Lower lobe of right lung (tissue), 2 donors: ENCODE results near the gene DDX39A. TPM values are rescaled to one million over a fixed set of nuclear protein-coding genes. Genes with fewer than 3 reads are reported as not detected.

Experiments
- ATAC-seq, 2 donors: fragments of 200-7000 bp; cut with Tn5 transposase; one replicate each; pipeline ENCODE4 v1.9.1; 2020 to 2022; ENCODE audit warnings: mild to moderate bottlenecking in 2 of 2, moderate library complexity in 2 of 2
- DNase-seq: peaks from one replicate; pipeline ENCODE4 v3.0.0-alpha.2; 2020
- H3K27ac ChIP-seq: fragments of 200-600 bp; one replicate; pipeline ENCODE4 v1.8.0; 2022
- H3K27me3 ChIP-seq: fragments of 200-600 bp; one replicate; pipeline ENCODE4 v1.8.0; 2022; ENCODE audit warnings: low read depth
- H3K36me3 ChIP-seq: fragments of 200-600 bp; one replicate; pipeline ENCODE4 v1.8.0; 2022; ENCODE audit warnings: mild to moderate bottlenecking
- H3K4me1 ChIP-seq: fragments of 200-600 bp; one replicate; pipeline ENCODE4 v1.8.0; 2022
- H3K4me3 ChIP-seq: fragments of 200-600 bp; one replicate; pipeline ENCODE4 v1.8.0; 2022; ENCODE audit warnings: mild to moderate bottlenecking
- H3K9me3 ChIP-seq: fragments of 200-600 bp; one replicate; pipeline ENCODE4 v1.8.0; 2022
- intact Hi-C: fragments of 100-400 bp; cut with DNase I; formaldehyde crosslinking; loops from one replicate; pipeline ENCODE4 v1.11.0; 2022
- total RNA-seq: library from RNA; stranded (reverse); fragmentation: NEBNext Ultra II Directional; extraction: Animal tissue kit (Norgen Biotek cat#: 25700); gene quantifications from one replicate; pipeline ENCODE4 v1.2.1, GENCODE V29; 2021
- TF ChIP-seq, protein P1 (sequence below): fragments of 200-600 bp; IDR thresholded peaks from one replicate; pipeline ENCODE4 v1.8.0; 2022; ENCODE audit warnings: antibody characterized with exemption, mild to moderate bottlenecking
- donor health status: DM: no; HTN: yes; CAD: no; lungs with severe emphysema.

Gene DDX39A
- total RNA-seq, 1 donor from 2014 or later: 59.3 TPM

- DNase-seq: no peak
- TF ChIP-seq, protein P1, sequence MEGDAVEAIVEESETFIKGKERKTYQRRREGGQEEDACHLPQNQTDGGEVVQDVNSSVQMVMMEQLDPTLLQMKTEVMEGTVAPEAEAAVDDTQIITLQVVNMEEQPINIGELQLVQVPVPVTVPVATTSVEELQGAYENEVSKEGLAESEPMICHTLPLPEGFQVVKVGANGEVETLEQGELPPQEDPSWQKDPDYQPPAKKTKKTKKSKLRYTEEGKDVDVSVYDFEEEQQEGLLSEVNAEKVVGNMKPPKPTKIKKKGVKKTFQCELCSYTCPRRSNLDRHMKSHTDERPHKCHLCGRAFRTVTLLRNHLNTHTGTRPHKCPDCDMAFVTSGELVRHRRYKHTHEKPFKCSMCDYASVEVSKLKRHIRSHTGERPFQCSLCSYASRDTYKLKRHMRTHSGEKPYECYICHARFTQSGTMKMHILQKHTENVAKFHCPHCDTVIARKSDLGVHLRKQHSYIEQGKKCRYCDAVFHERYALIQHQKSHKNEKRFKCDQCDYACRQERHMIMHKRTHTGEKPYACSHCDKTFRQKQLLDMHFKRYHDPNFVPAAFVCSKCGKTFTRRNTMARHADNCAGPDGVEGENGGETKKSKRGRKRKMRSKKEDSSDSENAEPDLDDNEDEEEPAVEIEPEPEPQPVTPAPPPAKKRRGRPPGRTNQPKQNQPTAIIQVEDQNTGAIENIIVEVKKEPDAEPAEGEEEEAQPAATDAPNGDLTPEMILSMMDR: no peak
- intact Hi-C loops: no loop called here
- ATAC-seq: no peak
- Histone ChIP-seq H3K27me3 (no peaks in the 10 kb centered on the region), H3K4me1 (peaks cover 28% of the 10 kb centered on the region), H3K36me3 (peaks cover 96% of the 10 kb centered on the region), H3K4me3 (no peak overlapping the region), H3K27ac (no peak overlapping the region), H3K9me3 (no peaks in the 10 kb centered on the region)
Observed at GRCh38 chr19:14408491-14409145, 10.5 kb downstream of the DDX39A start.

- intact Hi-C loops: no loop called here
- DNase-seq: no peak
- H3K4me3 ChIP-seq: no peak overlapping the region
- peaks cover 100% of the 10 kb centered on the region for H3K36me3 ChIP-seq
- H3K27ac ChIP-seq: no peak overlapping the region
- TF ChIP-seq, protein P1: no peak
- peaks cover 21% of the 10 kb centered on the region for H3K4me1 ChIP-seq
- no peak for ATAC-seq
- H3K27me3 ChIP-seq: no peaks in the 10 kb centered on the region
- H3K9me3 ChIP-seq: no peaks in the 10 kb centered on the region
Observed at GRCh38 chr19:14407605-14408484, 11.3 kb downstream of the DDX39A start.

DNA sequence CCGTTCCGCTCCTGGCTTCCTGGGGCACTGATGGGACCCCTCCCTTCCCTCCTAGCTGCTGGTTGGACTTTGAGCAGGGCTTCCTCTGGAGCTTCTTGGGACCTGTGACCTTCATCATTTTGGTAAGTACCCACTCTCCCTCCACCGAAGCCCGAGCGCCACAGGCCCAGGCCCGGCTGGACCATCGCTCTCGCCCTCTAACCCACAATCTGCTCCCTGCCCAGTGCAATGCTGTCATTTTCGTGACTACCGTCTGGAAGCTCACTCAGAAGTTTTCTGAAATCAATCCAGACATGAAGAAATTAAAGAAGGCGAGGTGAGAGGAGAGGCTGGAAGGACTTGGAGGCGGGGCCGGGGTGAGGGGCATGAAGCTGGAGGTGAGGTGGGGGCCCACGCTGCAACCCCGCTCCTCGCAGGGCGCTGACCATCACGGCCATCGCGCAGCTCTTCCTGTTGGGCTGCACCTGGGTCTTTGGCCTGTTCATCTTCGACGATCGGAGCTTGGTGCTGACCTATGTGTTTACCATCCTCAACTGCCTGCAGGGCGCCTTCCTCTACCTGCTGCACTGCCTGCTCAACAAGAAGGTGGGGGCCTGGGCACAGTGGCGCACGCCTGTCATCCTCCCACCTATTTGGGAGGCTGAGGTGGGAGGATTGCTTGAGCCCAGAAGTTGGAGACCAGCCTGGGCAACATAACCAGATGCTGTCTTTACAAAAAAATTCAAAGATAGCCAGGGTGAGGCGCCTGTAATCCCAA, 12.3 kb downstream of the DDX39A start:
- ATAC-seq (no peak), DNase-seq (no peak)
- Histone ChIP-seq H3K9me3 (no peaks in the 10 kb centered on the region), H3K4me3 (no peak overlapping the region), H3K27me3 (no peaks in the 10 kb centered on the region), H3K4me1 (peaks cover 21% of the 10 kb centered on the region), H3K27ac (peak overlapping the region; percentile 61), H3K36me3 (peaks cover 100% of the 10 kb centered on the region)
- TF ChIP-seq, protein P1: no peak
- intact Hi-C loops: no loop called here

GRCh38 chr19:14405758-14406644, 13.1 kb downstream of the DDX39A start:
- peak overlapping the region; percentile 61 for H3K27ac ChIP-seq
- peak overlapping the region; percentile 33 for H3K4me3 ChIP-seq
- intact Hi-C loops: no loop called here
- ATAC-seq: peak; percentile 87 to 91
- peaks cover 100% of the 10 kb centered on the region for H3K36me3 ChIP-seq
- H3K4me1 ChIP-seq: peaks cover 21% of the 10 kb centered on the region
- TF ChIP-seq, protein P1: peak; percentile 96
- peak; percentile 91 for DNase-seq
- no peaks in the 10 kb centered on the region for H3K9me3 ChIP-seq
- H3K27me3 ChIP-seq: no peaks in the 10 kb centered on the region
